ENCODE measurements around the gene NUFIP2. TPM values are rescaled to one million over a fixed set of nuclear protein-coding genes. Genes with fewer than 3 reads are reported as not detected.
"Not testable (repeated sequence)": the region's sequence is repeated elsewhere in the genome, so short reads cannot be mapped to it uniquely, and the experiment has no call there.

NUFIP2 gene
- total RNA-seq, 4 donors from 2014 or later = 15.6 to 62.4 (median 38.7) TPM

DNA sequence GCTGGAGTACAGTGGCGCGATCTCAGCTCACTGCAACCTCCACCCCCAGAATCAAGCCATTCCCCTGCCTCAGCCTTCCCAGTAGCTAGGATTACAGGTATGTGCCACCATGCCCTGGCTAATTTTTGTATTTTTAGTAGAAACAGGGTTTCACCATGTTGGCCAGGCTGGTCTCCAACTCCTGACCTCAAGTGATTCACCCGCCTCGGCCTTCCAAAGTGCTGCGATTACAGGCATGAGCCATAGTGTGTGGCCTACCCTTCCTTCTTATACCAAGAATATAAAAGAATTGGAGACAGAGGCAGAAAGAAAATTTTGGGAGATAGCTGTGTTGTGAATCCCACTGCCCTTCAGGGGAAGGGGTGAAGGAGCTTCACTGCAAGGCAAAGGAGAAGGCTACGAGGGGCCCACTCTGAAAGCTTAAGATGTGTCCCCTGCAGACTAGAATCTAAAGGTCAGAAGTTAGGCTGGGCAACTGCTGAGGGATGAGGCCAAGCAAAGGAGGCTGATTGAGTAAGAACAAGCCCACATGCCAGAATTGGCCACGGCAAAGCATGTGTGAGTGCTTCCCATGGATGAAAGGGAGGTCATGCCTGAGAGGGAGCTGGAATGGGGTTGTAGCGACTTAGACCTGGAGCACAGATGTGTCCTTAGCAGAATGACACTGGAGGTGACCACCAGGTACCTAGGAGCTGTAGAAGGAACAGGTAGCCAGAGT is 55.7 kb downstream of the NUFIP2 start:
- H3K4me1 ChIP-seq = no peaks in the 10 kb centered on the region
- H3K27me3 ChIP-seq = no peaks in the 10 kb centered on the region
- no peaks in the 10 kb centered on the region for H3K36me3 ChIP-seq
- no peak overlapping the region for H3K4me3 ChIP-seq
- H3K27ac ChIP-seq = no peak overlapping the region
- intact Hi-C loops (cut with DNase I; ENCODE audit: low total_unique reads) = no loop called here
- no peak for DNase-seq
- TF ChIP-seq POLR2A (IDR thresholded peaks at IDR 0.05) = no peak
- TF ChIP-seq, protein P1, sequence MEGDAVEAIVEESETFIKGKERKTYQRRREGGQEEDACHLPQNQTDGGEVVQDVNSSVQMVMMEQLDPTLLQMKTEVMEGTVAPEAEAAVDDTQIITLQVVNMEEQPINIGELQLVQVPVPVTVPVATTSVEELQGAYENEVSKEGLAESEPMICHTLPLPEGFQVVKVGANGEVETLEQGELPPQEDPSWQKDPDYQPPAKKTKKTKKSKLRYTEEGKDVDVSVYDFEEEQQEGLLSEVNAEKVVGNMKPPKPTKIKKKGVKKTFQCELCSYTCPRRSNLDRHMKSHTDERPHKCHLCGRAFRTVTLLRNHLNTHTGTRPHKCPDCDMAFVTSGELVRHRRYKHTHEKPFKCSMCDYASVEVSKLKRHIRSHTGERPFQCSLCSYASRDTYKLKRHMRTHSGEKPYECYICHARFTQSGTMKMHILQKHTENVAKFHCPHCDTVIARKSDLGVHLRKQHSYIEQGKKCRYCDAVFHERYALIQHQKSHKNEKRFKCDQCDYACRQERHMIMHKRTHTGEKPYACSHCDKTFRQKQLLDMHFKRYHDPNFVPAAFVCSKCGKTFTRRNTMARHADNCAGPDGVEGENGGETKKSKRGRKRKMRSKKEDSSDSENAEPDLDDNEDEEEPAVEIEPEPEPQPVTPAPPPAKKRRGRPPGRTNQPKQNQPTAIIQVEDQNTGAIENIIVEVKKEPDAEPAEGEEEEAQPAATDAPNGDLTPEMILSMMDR (IDR thresholded peaks at IDR 0.05) = no peak
- H3K9me3 ChIP-seq = no peaks in the 10 kb centered on the region

DNA sequence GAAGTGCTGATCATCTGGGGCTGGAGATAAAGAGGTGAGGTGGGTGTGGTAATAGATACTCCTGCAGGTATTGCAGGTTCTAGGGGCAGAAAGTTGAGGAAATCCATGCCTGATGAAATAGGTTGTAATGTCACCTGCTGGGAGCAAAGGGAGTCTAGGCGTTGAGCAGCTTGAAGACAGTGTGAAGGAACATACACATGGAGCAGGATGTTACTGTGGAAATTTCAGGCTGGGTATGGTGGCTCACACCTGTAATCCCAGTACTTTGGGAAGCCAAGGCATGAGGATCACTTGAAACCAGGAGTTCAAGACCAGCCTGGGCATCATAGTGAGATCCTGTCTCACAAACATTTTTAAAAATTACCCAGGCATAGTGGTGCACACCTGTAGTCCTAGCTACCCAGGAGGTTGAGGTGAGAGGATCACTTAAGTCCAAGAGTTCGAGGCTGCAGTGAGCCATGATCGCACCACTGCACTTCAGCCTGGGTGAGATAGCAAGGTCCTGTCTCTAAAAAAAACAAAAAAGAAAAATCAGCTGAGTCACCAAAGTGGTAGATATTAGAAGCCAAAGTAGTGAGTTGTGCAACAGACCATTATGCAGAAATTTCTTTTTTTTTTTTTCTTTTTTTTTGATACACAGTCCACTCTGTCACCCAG is 56.3 kb downstream of the NUFIP2 start:
- TF ChIP-seq POLR2A (IDR thresholded peaks at IDR 0.05) = no peak
- TF ChIP-seq, protein P1 (IDR thresholded peaks at IDR 0.05) = no peak
- DNase-seq = no peak
- Histone ChIP-seq H3K4me3 (no peak overlapping the region), H3K27me3 (no peaks in the 10 kb centered on the region), H3K36me3 (no peaks in the 10 kb centered on the region), H3K9me3 (no peaks in the 10 kb centered on the region), H3K4me1 (no peaks in the 10 kb centered on the region), H3K27ac (no peak overlapping the region)
- intact Hi-C loops (cut with DNase I; ENCODE audit: low total_unique reads) = no loop called here

DNA sequence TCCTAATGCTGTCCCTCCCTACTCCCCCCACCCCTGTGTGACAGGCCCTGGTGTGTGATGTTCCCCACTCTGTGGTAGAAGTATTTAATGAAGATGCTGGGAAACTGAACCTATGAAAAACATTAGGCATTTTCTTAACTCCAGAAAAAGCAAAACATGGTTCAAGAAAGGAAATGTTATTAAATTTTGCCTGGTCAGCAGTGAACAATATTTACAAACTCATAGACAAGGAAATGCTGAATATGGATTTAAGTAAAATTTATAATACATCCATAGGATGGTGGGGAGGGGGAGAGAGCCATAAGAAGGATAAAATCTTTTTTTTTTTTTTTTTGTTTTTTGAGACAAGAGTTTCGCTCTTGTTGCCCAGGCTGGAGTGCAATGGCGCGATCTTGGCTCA is 58.0 kb downstream of the NUFIP2 start:
- Histone ChIP-seq H3K36me3 (no peaks in the 10 kb centered on the region), H3K27me3 (no peaks in the 10 kb centered on the region), H3K9me3 (no peaks in the 10 kb centered on the region), H3K4me1 (no peaks in the 10 kb centered on the region), H3K27ac (no peak overlapping the region), H3K4me3 (no peak overlapping the region)
- TF ChIP-seq POLR2A (IDR thresholded peaks at IDR 0.05) = no peak
- TF ChIP-seq, protein P1 (IDR thresholded peaks at IDR 0.05) = no peak
- intact Hi-C loops (cut with DNase I; ENCODE audit: low total_unique reads) = no loop called here
- no peak for DNase-seq

DNA sequence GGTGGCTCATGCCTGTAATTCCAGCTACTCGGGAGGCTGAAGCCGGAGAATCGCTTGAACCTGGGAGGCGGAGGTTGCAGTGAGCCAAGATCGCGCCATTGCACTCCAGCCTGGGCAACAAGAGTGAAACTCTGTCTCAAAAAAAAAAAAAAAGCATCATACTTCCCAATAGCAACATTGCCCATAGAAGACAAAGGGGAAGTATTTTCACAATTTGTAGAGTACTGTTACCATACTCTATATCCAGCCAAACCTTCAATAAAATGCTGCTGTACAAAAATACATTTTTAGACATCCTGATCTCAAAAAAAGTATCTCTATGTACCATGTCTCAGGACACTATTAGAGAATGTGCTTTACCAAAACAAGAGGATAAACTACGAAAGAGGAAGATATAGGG is 59.0 kb downstream of the NUFIP2 start:
- H3K9me3 ChIP-seq; H3K4me3 ChIP-seq; H3K27me3 ChIP-seq; H3K4me1 ChIP-seq; H3K36me3 ChIP-seq; intact Hi-C loops (cut with DNase I; ENCODE audit: low total_unique reads); H3K27ac ChIP-seq; DNase-seq: not testable (repeated sequence)

- H3K4me1 ChIP-seq = no peaks in the 10 kb centered on the region
These were observed 60.6 kb downstream of the NUFIP2 start for GRCh38 chr17:29233301-29233700.

More at GRCh38 chr17:29233301-29233700, 60.6 kb downstream of the NUFIP2 start:
- TF ChIP-seq, protein P1 (IDR thresholded peaks at IDR 0.05) = no peak
- no peak for TF ChIP-seq POLR2A (IDR thresholded peaks at IDR 0.05)
- Histone ChIP-seq H3K27me3 (no peaks in the 10 kb centered on the region), H3K27ac (no peak overlapping the region), H3K36me3 (no peaks in the 10 kb centered on the region), H3K9me3 (no peaks in the 10 kb centered on the region), H3K4me3 (no peak overlapping the region)
- intact Hi-C loops (cut with DNase I; ENCODE audit: low total_unique reads) = no loop called here
- no peak for DNase-seq

All from uterus (tissue), 4 donors.